IPS-18a (cell line): Measurements from ENCODE around the gene SPC25.
"Not testable (repeated sequence)": the region's sequence is repeated elsewhere in the genome, so short reads cannot be mapped to it uniquely, and the experiment has no call there.

ENCODE experiments used
- H3K27ac ChIP-seq: one replicate; pipeline ENCODE4 v1.5.1; 2013; ENCODE audit warnings: low read length
- H3K27me3 ChIP-seq: one replicate; pipeline ENCODE4 v1.6.1; 2013; ENCODE audit warnings: mild to moderate bottlenecking, low read length; ENCODE audit not compliant: control insufficient read depth, insufficient read depth
- H3K36me3 ChIP-seq: one replicate; pipeline ENCODE4 v1.6.1; 2013; ENCODE audit warnings: low read depth, low read length; ENCODE audit not compliant: control insufficient read depth
- H3K4me1 ChIP-seq: one replicate; pipeline ENCODE4 v1.6.1; 2013; ENCODE audit warnings: low read depth, low read length; ENCODE audit not compliant: control insufficient read depth
- H3K4me3 ChIP-seq: one replicate; pipeline ENCODE4 v1.5.1; 2013; ENCODE audit warnings: low read length
- H3K9ac ChIP-seq: one replicate; pipeline ENCODE4 v1.6.1; 2013; ENCODE audit warnings: mild to moderate bottlenecking, low read length, moderate library complexity
- H3K9me3 ChIP-seq: one replicate; pipeline ENCODE4 v1.6.1; 2013; ENCODE audit warnings: low read depth, low read length; ENCODE audit not compliant: control insufficient read depth

Gene SPC25, protein sequence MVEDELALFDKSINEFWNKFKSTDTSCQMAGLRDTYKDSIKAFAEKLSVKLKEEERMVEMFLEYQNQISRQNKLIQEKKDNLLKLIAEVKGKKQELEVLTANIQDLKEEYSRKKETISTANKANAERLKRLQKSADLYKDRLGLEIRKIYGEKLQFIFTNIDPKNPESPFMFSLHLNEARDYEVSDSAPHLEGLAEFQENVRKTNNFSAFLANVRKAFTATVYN

DNA sequence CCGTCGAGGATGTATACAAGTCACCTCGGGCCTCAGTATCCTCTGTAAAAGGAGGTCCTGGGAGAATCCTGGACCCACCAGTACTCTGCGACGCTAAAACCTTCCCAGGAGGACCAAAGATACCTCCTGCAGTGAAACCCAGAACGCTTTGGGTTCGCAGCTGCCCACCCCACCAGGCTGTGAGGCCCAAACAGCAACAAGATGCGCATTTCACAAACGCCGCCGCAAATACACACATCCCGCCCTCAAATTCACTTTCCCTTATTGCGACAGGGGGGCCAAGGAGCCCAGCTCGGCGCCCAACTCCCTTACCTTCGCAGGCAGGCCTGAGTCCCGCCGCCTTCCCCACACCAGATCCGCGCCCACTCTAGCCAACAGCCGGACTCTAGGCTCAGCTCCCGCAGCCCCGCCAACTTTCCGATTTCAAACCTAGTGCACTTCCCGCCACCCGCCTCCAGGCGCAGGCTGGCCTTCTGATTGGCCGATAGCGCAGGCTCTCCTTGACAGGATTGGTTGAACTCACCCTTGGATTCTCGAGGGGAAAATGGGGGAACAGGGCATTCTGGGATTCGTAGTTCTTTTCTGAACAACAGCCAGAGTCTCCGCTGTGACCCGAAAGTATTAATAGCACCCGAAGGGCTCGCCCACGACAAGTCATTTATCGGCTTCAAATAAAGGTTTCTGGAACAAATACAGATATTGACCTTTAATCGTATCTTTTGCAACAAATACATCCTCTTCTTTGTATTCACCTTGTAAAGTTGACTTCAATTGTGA is at the start of gene SPC25:
Gene SPC25 (minus strand): TSS at position 425 of the 777 bp plus-strand sequence. CDS start 911 bp downstream, outside the sequence.
- peak within 1 kb of the TSS; percentile 99 for H3K4me3 ChIP-seq
- no peak within 1 kb of the TSS for H3K27ac ChIP-seq
- peaks cover 14% of the 10 kb centered on the region for H3K27me3 ChIP-seq
- peaks cover 4% of the 10 kb centered on the region for H3K4me1 ChIP-seq
- peaks cover 7% of the 10 kb centered on the region for H3K36me3 ChIP-seq
- H3K9me3 ChIP-seq, result no peaks in the 10 kb centered on the region
- H3K9ac ChIP-seq, result peak within 1 kb of the TSS; percentile 82

GRCh38 chr2:168939918-168940317 is 49.7 kb upstream of the SPC25 start:
- H3K27me3 ChIP-seq, result no peaks in the 10 kb centered on the region

GRCh38 chr2:168939061-168939460 is 48.8 kb upstream of the SPC25 start:
- Histone ChIP-seq H3K9ac (no peak overlapping the region), H3K27ac (no peak overlapping the region), H3K36me3 (no peaks in the 10 kb centered on the region), H3K4me3 (no peak overlapping the region), H3K27me3 (no peaks in the 10 kb centered on the region), H3K4me1 (no peaks in the 10 kb centered on the region), H3K9me3 (no peaks in the 10 kb centered on the region)

More at GRCh38 chr2:168939918-168940317, 49.7 kb upstream of the SPC25 start:
- Histone ChIP-seq H3K27ac (no peak overlapping the region), H3K4me1 (no peaks in the 10 kb centered on the region), H3K9me3 (no peaks in the 10 kb centered on the region), H3K9ac (no peak overlapping the region), H3K4me3 (no peak overlapping the region), H3K36me3 (no peaks in the 10 kb centered on the region)

GRCh38 chr2:168935810-168936581 is 45.8 kb upstream of the SPC25 start:
- Histone ChIP-seq H3K4me3 (no peak overlapping the region), H3K9ac (no peak overlapping the region), H3K36me3 (no peaks in the 10 kb centered on the region), H3K27me3 (no peaks in the 10 kb centered on the region), H3K27ac (no peak overlapping the region), H3K4me1 (no peaks in the 10 kb centered on the region), H3K9me3 (no peaks in the 10 kb centered on the region)

DNA sequence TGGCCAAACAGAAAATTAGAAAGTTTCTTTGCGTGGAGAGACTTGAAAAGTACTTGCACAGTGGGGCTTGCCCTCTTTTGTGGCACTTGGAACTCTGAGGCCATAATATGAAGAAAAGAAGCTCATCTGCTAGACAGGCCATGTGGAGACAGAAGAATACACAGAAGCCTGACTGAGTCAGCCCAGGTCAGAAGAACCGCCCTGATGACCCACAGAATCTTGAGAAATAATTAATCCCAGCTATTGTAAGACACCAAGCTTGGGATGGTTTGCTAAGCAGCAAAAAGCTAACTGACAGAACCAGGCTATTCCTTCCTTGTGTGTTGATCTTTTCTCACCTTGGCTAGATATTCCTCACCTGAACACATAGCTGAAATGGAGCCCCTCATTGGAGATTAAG is 44.6 kb upstream of the SPC25 start:
- Histone ChIP-seq H3K4me3 (no peak overlapping the region), H3K27me3 (no peaks in the 10 kb centered on the region), H3K9me3 (no peaks in the 10 kb centered on the region), H3K4me1 (no peaks in the 10 kb centered on the region), H3K36me3 (no peaks in the 10 kb centered on the region), H3K9ac (no peak overlapping the region), H3K27ac (no peak overlapping the region)

DNA sequence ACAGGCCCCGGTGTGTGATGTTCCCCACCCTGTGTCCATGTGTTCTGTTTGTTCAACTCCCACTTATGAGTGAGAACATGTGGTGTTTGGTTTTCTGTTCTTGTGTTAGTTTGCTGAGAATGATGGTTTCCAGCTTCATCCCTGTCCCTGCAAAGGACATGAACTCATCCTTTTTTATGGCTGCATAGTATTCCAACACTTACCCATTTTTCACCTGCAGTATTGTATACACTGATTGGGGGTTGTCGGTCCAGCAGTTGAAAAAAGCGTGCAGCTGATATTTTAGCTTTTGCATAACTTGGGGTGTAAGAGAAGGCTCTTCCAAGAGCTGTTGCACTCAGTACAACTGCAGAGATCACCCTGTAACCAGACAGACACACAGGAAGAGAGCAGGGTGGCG is 41.9 kb upstream of the SPC25 start:
- H3K4me1 ChIP-seq, H3K4me3 ChIP-seq, H3K27me3 ChIP-seq, H3K36me3 ChIP-seq, H3K27ac ChIP-seq, H3K9me3 ChIP-seq, H3K9ac ChIP-seq: not testable (repeated sequence)

GRCh38 chr2:168930242-168930641 is 40.0 kb upstream of the SPC25 start:
- H3K9me3 ChIP-seq, result no peaks in the 10 kb centered on the region
- H3K27me3 ChIP-seq, result no peaks in the 10 kb centered on the region
- no peaks in the 10 kb centered on the region for H3K36me3 ChIP-seq
- no peaks in the 10 kb centered on the region for H3K4me1 ChIP-seq
- no peak overlapping the region for H3K9ac ChIP-seq
- no peak overlapping the region for H3K27ac ChIP-seq
- H3K4me3 ChIP-seq, result no peak overlapping the region

- no peak overlapping the region for H3K27ac ChIP-seq
- no peak overlapping the region for H3K9ac ChIP-seq
- no peaks in the 10 kb centered on the region for H3K4me1 ChIP-seq
- no peak overlapping the region for H3K4me3 ChIP-seq
- H3K27me3 ChIP-seq, result no peaks in the 10 kb centered on the region
- H3K36me3 ChIP-seq, result no peaks in the 10 kb centered on the region
- no peaks in the 10 kb centered on the region for H3K9me3 ChIP-seq
These were observed 38.8 kb upstream of the SPC25 start for GRCh38 chr2:168929031-168929430.

- Histone ChIP-seq H3K27ac (no peak overlapping the region), H3K27me3 (no peaks in the 10 kb centered on the region), H3K4me3 (no peak overlapping the region), H3K9me3 (no peaks in the 10 kb centered on the region), H3K9ac (no peak overlapping the region), H3K36me3 (no peaks in the 10 kb centered on the region), H3K4me1 (no peaks in the 10 kb centered on the region)
These were observed 38.0 kb upstream of the SPC25 start for GRCh38 chr2:168928113-168928831.

DNA sequence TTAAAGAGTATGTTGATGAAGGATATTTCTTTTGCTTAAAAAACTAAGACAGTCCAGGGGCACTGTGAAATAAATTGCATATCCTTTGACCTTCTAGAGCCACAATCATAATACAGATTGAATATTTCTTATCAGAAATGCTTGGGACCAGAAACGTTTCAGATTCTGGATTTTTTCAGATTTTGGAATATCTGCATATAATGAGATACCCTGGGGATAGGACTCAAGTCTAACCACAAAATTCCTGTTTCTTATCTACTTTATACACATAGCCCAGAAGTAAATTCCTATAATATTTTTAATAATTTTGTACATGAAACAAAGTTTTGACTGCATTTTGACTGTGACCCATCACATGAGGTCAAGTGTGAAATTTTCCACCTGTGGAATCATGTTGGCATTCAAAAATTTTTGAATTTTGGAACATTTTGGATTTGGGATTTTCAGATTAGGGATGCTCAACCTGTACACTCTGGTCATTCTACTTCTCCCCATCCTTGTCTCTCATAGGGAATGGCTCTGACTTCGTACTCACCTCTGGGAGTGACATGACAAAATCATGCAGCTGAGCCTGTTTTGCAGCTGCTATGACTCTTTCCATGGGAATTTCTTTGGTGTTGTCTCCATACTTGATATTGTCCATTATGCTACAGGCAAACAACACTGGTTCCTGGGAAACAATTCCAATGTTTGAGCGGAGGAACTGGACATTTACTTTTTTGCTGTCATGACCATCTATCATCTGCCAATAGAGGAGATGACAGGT is 36.6 kb upstream of the SPC25 start:
- Histone ChIP-seq H3K27me3 (no peaks in the 10 kb centered on the region), H3K4me3 (no peak overlapping the region), H3K9me3 (no peaks in the 10 kb centered on the region), H3K27ac (no peak overlapping the region), H3K36me3 (no peaks in the 10 kb centered on the region), H3K4me1 (no peaks in the 10 kb centered on the region), H3K9ac (no peak overlapping the region)
